ENCODE results near the gene DIRAS3.
"Not testable (repeated sequence)": the region's sequence is repeated elsewhere in the genome, so short reads cannot be mapped to it uniquely, and the experiment has no call there.

DIRAS3 gene

GRCh38 chr1:68024635-68025338 lies 25.6 kb downstream of the DIRAS3 start:
- DNase-seq (ENCODE audit: low read depth) = no peak

GRCh38 chr1:68016381-68016780 lies 34.0 kb downstream of the DIRAS3 start:
- no peak for DNase-seq (ENCODE audit: low read depth)

GRCh38 chr1:68015971-68016370 lies 34.5 kb downstream of the DIRAS3 start:
- no peak for DNase-seq (ENCODE audit: low read depth)

- DNase-seq (ENCODE audit: low read depth) = no peak
Observed at GRCh38 chr1:68015369-68015768, 35.1 kb downstream of the DIRAS3 start.

GRCh38 chr1:68013351-68013750 lies 37.1 kb downstream of the DIRAS3 start:
- no peak for DNase-seq (ENCODE audit: low read depth)

- no peak for DNase-seq (ENCODE audit: low read depth)
Observed at GRCh38 chr1:68011657-68012375, 38.6 kb downstream of the DIRAS3 start.

- no peak for DNase-seq (ENCODE audit: low read depth)
Observed at GRCh38 chr1:68010543-68010942, 39.9 kb downstream of the DIRAS3 start.

GRCh38 chr1:68010090-68010489 lies 40.3 kb downstream of the DIRAS3 start:
- no peak for DNase-seq (ENCODE audit: low read depth)

GRCh38 chr1:68003626-68004025 lies 46.8 kb downstream of the DIRAS3 start:
- not testable (repeated sequence) for DNase-seq (ENCODE audit: low read depth)

- no peak for DNase-seq (ENCODE audit: low read depth)
Observed at GRCh38 chr1:68000191-68000590, 50.2 kb downstream of the DIRAS3 start.

- no peak for DNase-seq (ENCODE audit: low read depth)
Observed at GRCh38 chr1:67997746-67998145, 52.7 kb downstream of the DIRAS3 start.
